ENCODE data around the gene BRD1. TPM values are rescaled to one million over a fixed set of nuclear protein-coding genes. Genes with fewer than 3 reads are reported as not detected.

The BRD1 gene
- polyA plus RNA-seq, 3 donors: 0.61 to 13.8 (median 0.86) TPM

GRCh38 chr22:49793296-49793695 is 34.4 kb downstream of the BRD1 start:
- no peak for DNase-seq
- H3K27me3 ChIP-seq (ENCODE audit: control insufficient read depth in 2 of 2, insufficient read depth in 2 of 2, low read length in 2 of 2): no peaks in the 10 kb centered on the region
- no peak for TF ChIP-seq CTCF (IDR thresholded peaks at IDR 0.05)
- Mint-ChIP-seq H3K4me3 (no peak overlapping the region), H3K36me3 (peaks cover 77 to 84% of the 10 kb centered on the region in 2 donors), H3K27ac (peak overlapping the region in 2 of 7 donors; percentile 2 to 35), H3K9me3 (peaks cover 0 to 2% (median 0%) of the 10 kb centered on the region in 7 donors), H3K4me1 (peaks cover 24% of the 10 kb centered on the region), H3K27me3 (ENCODE audit: low read depth in 3 of 3) (peaks cover 0 to 4% (median 0%) of the 10 kb centered on the region in 3 donors)
- H3K79me2 ChIP-seq (ENCODE audit: insufficient read depth, low read length): peaks cover 73% of the 10 kb centered on the region
- H4K20me1 ChIP-seq (ENCODE audit: insufficient read depth, low read length): peaks cover 95% of the 10 kb centered on the region
- no peaks in the 10 kb centered on the region for H3K9me3 ChIP-seq (replicated peaks in 1 of 2; ENCODE audit: control insufficient read depth in 1 of 2, insufficient read depth in 1 of 2, low read length in 2 of 2)
- 100% methylated on average over 8 of the region's 10 CpGs for WGBS (ENCODE audit: insufficient coverage)
- peaks cover 23 to 27% of the 10 kb centered on the region in 2 donors for H3K4me1 ChIP-seq (ENCODE audit: control insufficient read depth in 1 of 2, insufficient read depth in 2 of 2, low read length in 2 of 2)
- H3K4me3 ChIP-seq (replicated peaks in 1 of 3; ENCODE audit: low read depth in 2 of 3, low read length in 3 of 3): no peak overlapping the region
- H3K4me2 ChIP-seq (replicated peaks; ENCODE audit: extremely low read depth, low read length, poor library complexity, severe bottlenecking): no peak overlapping the region
- H3K9ac ChIP-seq (ENCODE audit: insufficient read depth, low read length, poor library complexity, severe bottlenecking): no peak overlapping the region
- no peak overlapping the region for H3K27ac ChIP-seq (ENCODE audit: low read depth in 1 of 2, low read length in 2 of 2)
- no peak overlapping the region for H2AFZ ChIP-seq (ENCODE audit: insufficient read depth, low read depth, low read length, poor library complexity, severe bottlenecking)
- intact Hi-C loops (cut with micrococcal nuclease): no loop called here
- peaks cover 75 to 78% of the 10 kb centered on the region in 2 donors for H3K36me3 ChIP-seq (replicated peaks in 1 of 2; ENCODE audit: control insufficient read depth in 1 of 2, insufficient read depth in 2 of 2, low read length in 2 of 2)

- H3K27me3 ChIP-seq (ENCODE audit: control insufficient read depth in 2 of 2, insufficient read depth in 2 of 2, low read length in 2 of 2): no peaks in the 10 kb centered on the region
- no peak overlapping the region for H3K27ac ChIP-seq (ENCODE audit: low read depth in 1 of 2, low read length in 2 of 2)
- peaks cover 70 to 77% of the 10 kb centered on the region in 2 donors for H3K36me3 ChIP-seq (replicated peaks in 1 of 2; ENCODE audit: control insufficient read depth in 1 of 2, insufficient read depth in 2 of 2, low read length in 2 of 2)
- peaks cover 95% of the 10 kb centered on the region for H4K20me1 ChIP-seq (ENCODE audit: insufficient read depth, low read length)
- H3K4me1 Mint-ChIP-seq: peaks cover 29% of the 10 kb centered on the region
- no peak overlapping the region for H3K9ac ChIP-seq (ENCODE audit: insufficient read depth, low read length, poor library complexity, severe bottlenecking)
- peaks cover 77 to 84% of the 10 kb centered on the region in 2 donors for H3K36me3 Mint-ChIP-seq
- no peak for DNase-seq
- H3K4me2 ChIP-seq (replicated peaks; ENCODE audit: extremely low read depth, low read length, poor library complexity, severe bottlenecking): no peak overlapping the region
- H3K27ac Mint-ChIP-seq: peak overlapping the region in 1 of 7 donors; percentile 68
- H3K9me3 ChIP-seq (replicated peaks in 1 of 2; ENCODE audit: control insufficient read depth in 1 of 2, insufficient read depth in 1 of 2, low read length in 2 of 2): no peaks in the 10 kb centered on the region
- WGBS (ENCODE audit: insufficient coverage): 100% methylated on average over 5 of the region's 10 CpGs
- peaks cover 0 to 2% (median 0%) of the 10 kb centered on the region in 3 donors for H3K27me3 Mint-ChIP-seq (ENCODE audit: low read depth in 3 of 3)
- H3K4me3 ChIP-seq (replicated peaks in 1 of 3; ENCODE audit: low read depth in 2 of 3, low read length in 3 of 3): no peak overlapping the region
- peaks cover 82% of the 10 kb centered on the region for H3K79me2 ChIP-seq (ENCODE audit: insufficient read depth, low read length)
- intact Hi-C loops (cut with micrococcal nuclease): no loop called here
- no peak overlapping the region for H3K4me3 Mint-ChIP-seq
- H3K9me3 Mint-ChIP-seq: peaks cover 0 to 2% (median 0%) of the 10 kb centered on the region in 7 donors
- TF ChIP-seq CTCF (IDR thresholded peaks at IDR 0.05): no peak
- H2AFZ ChIP-seq (ENCODE audit: insufficient read depth, low read depth, low read length, poor library complexity, severe bottlenecking): no peak overlapping the region
- peaks cover 27 to 31% of the 10 kb centered on the region in 2 donors for H3K4me1 ChIP-seq (ENCODE audit: control insufficient read depth in 1 of 2, insufficient read depth in 2 of 2, low read length in 2 of 2)
Measured at GRCh38 chr22:49792107-49792506, 35.6 kb downstream of the BRD1 start.

Measured in CD14-positive monocyte (primary cell).